ENCODE measurements around the gene SEC22B.
"Not testable (repeated sequence)": the region's sequence is repeated elsewhere in the genome, so short reads cannot be mapped to it uniquely, and the experiment has no call there.

The SEC22B gene

GRCh38 chr1:120112212-120112611 lies 64.1 kb downstream of the SEC22B start:
- DNase-seq, result not testable (repeated sequence)

DNA sequence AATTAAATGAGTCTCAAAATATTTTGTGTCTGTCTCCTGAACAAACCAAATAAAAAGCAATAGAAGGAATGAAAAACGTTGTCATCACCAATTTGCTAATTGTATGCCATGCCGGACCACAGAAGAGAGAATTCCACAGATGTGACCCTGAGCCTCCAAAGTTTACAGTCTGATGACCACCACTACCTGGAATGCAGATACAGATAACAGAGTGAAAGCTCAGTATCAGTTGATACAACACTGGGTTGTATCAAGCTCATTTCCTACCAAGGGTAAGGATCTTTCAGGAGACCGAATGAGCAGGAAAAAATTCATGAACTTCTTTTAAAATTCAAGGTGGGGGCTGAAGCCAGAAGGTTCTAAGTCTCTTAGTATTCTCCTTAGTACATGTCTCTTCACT lies 64.5 kb downstream of the SEC22B start:
- DNase-seq, result not testable (repeated sequence)

- not testable (repeated sequence) for DNase-seq
Measured at GRCh38 chr1:120111008-120111407, 65.3 kb downstream of the SEC22B start.

GRCh38 chr1:120109656-120110055 lies 66.7 kb downstream of the SEC22B start:
- not testable (repeated sequence) for DNase-seq

DNA sequence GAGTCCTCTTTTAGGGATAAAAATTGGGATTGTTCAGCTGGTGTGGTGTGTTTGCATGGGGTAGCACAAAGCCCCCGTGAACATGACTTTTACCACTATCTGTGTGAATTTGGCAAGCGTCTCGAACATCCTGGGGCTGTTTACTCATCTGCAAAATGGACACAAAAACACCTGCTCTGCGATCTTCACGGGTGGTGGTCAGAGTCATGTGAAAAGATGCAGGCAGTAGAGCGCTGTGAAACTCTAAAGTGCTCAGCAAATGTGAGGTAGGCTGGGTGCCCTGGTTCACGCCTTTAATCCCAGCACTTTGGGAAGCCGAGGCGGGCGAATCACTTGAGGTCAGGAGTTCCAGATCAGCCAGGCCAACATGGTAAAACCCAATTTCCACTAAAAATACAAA lies 67.1 kb downstream of the SEC22B start:
- not testable (repeated sequence) for DNase-seq

DNA sequence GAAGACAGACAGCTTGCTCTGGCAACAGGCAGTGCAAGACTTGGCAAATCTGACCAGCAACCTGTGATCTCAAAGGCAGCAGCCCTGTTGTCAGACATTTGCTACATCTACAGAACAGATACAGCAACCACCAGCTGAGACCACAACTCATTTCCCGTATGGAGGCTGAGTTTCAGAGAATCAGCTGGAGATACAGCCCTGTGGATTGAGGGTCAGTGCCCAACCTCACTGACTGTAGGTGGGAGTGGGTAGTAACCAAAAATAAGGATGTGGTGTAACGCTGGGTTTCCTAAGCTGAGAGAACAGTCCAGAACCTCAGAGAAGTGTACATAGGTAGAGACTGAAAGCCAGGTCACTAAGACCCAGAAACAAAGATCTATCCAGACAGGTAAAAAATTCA lies 71.0 kb downstream of the SEC22B start:
- DNase-seq, result not testable (repeated sequence)

DNA sequence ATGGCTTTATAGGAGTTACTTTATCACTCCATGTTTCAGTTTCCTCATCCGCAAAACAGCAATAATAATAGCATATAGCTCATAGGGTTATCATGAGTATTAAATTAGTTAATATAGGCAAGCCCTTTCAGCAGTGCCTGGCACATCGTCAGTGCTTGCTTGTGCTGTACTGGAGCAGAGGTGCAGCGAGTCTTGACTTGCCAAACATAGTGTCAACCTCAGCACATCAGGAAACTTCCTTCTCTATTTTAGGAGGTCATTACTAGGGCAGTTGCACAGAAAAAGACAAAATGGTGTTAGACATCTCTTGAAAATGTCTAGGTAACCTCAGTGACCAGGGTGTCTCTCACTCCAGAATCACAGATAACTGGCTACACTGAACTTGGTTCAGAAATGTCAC lies 72.6 kb downstream of the SEC22B start:
- not testable (repeated sequence) for DNase-seq

DNA sequence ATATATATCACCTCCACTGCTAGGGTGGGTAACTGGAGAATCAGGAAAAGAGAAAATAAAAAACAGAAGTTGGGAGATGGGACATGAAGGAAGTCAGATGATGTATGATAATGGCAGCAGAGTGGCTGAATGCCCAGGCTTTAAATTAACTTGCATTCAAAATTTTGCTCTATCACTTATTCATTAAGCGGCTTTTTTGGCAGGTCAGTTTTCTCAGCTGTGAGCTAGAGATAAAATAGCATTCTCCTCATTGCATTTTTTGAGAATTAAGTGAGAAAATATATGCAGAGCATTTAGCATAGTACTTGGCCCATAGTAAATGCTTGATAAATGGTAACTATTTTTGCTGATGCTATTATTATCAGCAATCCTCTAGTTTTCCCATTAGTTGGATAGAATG lies 74.7 kb downstream of the SEC22B start:
- DNase-seq, result not testable (repeated sequence)

All from inflammatory macrophage treated with lipopolysaccharide for 4 hours (primary cell).